Mesendoderm (in vitro differentiated cells): ENCODE measurements around the gene RTCA.
"Not testable (repeated sequence)": the region's sequence is repeated elsewhere in the genome, so short reads cannot be mapped to it uniquely, and the experiment has no call there.

Experiments
- DNase-seq: peaks from one replicate; pipeline ENCODE4 v3.0.0; 2013
- H2AK5ac ChIP-seq: 2 replicates; pipeline ENCODE4 v1.6.1; 2013; ENCODE audit warnings: low read length, inconsistent platforms
- H2BK120ac ChIP-seq: 2 replicates; pipeline ENCODE4 v1.6.1; 2013; ENCODE audit warnings: low read depth, mild to moderate bottlenecking, low read length, moderate library complexity, mixed read lengths
- H2BK15ac ChIP-seq: replicated peaks from 2 replicates; pipeline ENCODE4 v1.6.1; 2013; ENCODE audit warnings: low read depth, mild to moderate bottlenecking, moderate library complexity
- H2BK5ac ChIP-seq: 2 replicates; pipeline ENCODE4 v1.6.1; 2013; ENCODE audit warnings: low read length, inconsistent platforms
- H3K18ac ChIP-seq: 2 replicates; pipeline ENCODE4 v1.6.1; 2013; ENCODE audit warnings: mild to moderate bottlenecking, low read length, mixed read lengths
- H3K23ac ChIP-seq: one replicate; pipeline ENCODE4 v1.6.1; 2013; ENCODE audit warnings: low read length
- H3K27ac ChIP-seq: 2 replicates; pipeline ENCODE4 v1.5.1; 2013; ENCODE audit warnings: low read depth, mild to moderate bottlenecking, inconsistent platforms, low read length, moderate library complexity
- H3K27me3 ChIP-seq: 2 replicates; pipeline ENCODE4 v1.6.1; 2013; ENCODE audit warnings: low read length, control low read depth, mild to moderate bottlenecking, inconsistent platforms; ENCODE audit not compliant: insufficient read depth, poor library complexity
- H3K36me3 ChIP-seq: 2 replicates; pipeline ENCODE4 v1.6.1; 2013; ENCODE audit warnings: low read length, inconsistent platforms; ENCODE audit not compliant: control insufficient read depth, insufficient read depth
- H3K4ac ChIP-seq: one replicate; pipeline ENCODE4 v1.6.1; 2013; ENCODE audit warnings: low read depth, mild to moderate bottlenecking, low read length, moderate library complexity
- H3K4me1 ChIP-seq: 2 replicates; pipeline ENCODE4 v1.6.1; 2013; ENCODE audit warnings: low read depth, low read length, inconsistent platforms; ENCODE audit not compliant: control insufficient read depth
- H3K4me2 ChIP-seq: 2 replicates; pipeline ENCODE4 v1.6.1; 2013; ENCODE audit warnings: low read length
- H3K4me3 ChIP-seq: 2 replicates; pipeline ENCODE4 v1.5.1; 2013; ENCODE audit warnings: mild to moderate bottlenecking, low read length
- H3K56ac ChIP-seq: one replicate; pipeline ENCODE4 v1.6.1; 2013; ENCODE audit warnings: low read length
- H3K79me1 ChIP-seq: 2 replicates; pipeline ENCODE4 v1.6.1; 2013; ENCODE audit warnings: low read length, inconsistent platforms
- H3K79me2 ChIP-seq: 2 replicates; pipeline ENCODE4 v1.6.1; 2013; ENCODE audit warnings: mild to moderate bottlenecking, low read length; ENCODE audit not compliant: control insufficient read depth, insufficient read depth
- H3K9ac ChIP-seq: 2 replicates; pipeline ENCODE4 v1.6.1; 2013; ENCODE audit warnings: low read length, inconsistent platforms
- H4K5ac ChIP-seq: one replicate; pipeline ENCODE4 v1.6.1; 2013; ENCODE audit warnings: low read length
- H4K8ac ChIP-seq: one replicate; pipeline ENCODE4 v1.6.1; 2013; ENCODE audit warnings: low read depth, mild to moderate bottlenecking, control low read depth, low read length, moderate library complexity
- WGBS: extraction: QIAGEN DNeasy Blood & Tissue Kit; methylation state at CpG from one replicate; pipeline ENCODE4 v1.1.7; 2013; ENCODE audit warnings: low lambda C conversion rate, missing lambda C conversion rate; ENCODE audit not compliant: insufficient coverage; ENCODE audit errors: extremely low coverage; 5-methylcytosine and 5-hydroxymethylcytosine counted together

Gene RTCA

GRCh38 chr1:100229681-100230443, 36.2 kb upstream of the RTCA start:
- H3K4me2 ChIP-seq: no peak overlapping the region
- WGBS: no CpG with 5 or more reads among the region's 4 CpGs
- H3K27ac ChIP-seq: no peak overlapping the region
- H2BK5ac ChIP-seq: no peak overlapping the region
- H3K9ac ChIP-seq: no peak overlapping the region
- H3K18ac ChIP-seq: no peak overlapping the region
- no peaks in the 10 kb centered on the region for H3K36me3 ChIP-seq
- no peak overlapping the region for H3K23ac ChIP-seq
- H4K8ac ChIP-seq: no peak overlapping the region
- H3K56ac ChIP-seq: no peak overlapping the region
- no peak overlapping the region for H3K4ac ChIP-seq
- no peaks in the 10 kb centered on the region for H3K79me2 ChIP-seq
- no peaks in the 10 kb centered on the region for H3K27me3 ChIP-seq
- no peaks in the 10 kb centered on the region for H3K79me1 ChIP-seq
- DNase-seq: peak; percentile 1
- H2BK15ac ChIP-seq: no peak overlapping the region
- no peak overlapping the region for H4K5ac ChIP-seq
- no peak overlapping the region for H2AK5ac ChIP-seq
- H3K4me3 ChIP-seq: no peak overlapping the region
- H3K4me1 ChIP-seq: no peaks in the 10 kb centered on the region
- H2BK120ac ChIP-seq: no peak overlapping the region

GRCh38 chr1:100230765-100231164, 35.3 kb upstream of the RTCA start:
- Histone ChIP-seq H3K4me1 (no peaks in the 10 kb centered on the region), H3K27me3 (no peaks in the 10 kb centered on the region), H2BK120ac (no peak overlapping the region), H2AK5ac (no peak overlapping the region), H3K9ac (no peak overlapping the region), H3K18ac (no peak overlapping the region), H2BK5ac (no peak overlapping the region), H3K4me2 (no peak overlapping the region), H3K4ac (no peak overlapping the region), H3K27ac (no peak overlapping the region), H4K8ac (no peak overlapping the region), H3K79me2 (no peaks in the 10 kb centered on the region), H4K5ac (no peak overlapping the region), H3K79me1 (no peaks in the 10 kb centered on the region), H3K56ac (no peak overlapping the region), H2BK15ac (no peak overlapping the region), H3K36me3 (no peaks in the 10 kb centered on the region), H3K4me3 (no peak overlapping the region), H3K23ac (no peak overlapping the region)
- WGBS: no CpG with 5 or more reads among the region's 2 CpGs
- DNase-seq: no peak

DNA sequence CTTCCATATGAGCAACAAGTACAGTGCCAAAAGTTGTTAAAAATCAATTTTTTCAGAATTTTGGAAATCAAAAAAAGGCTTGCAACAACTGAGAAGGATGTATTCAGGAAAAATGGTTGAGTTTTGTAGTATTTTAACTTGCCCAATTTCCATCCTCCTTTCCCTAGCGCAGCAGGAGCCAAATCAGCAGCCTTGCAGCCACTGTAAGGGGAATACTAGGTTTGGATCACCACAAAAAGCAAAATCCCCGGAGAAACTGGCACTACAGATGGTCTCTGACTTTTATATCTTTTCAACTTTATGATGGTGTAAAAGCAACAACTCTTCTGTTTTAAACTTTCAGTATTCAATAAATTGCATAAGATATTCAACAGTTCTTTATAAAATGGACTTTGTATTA, 34.3 kb upstream of the RTCA start:
- WGBS: no CpG with 5 or more reads among the region's 2 CpGs
- Histone ChIP-seq H3K18ac (no peak overlapping the region), H3K4me3 (no peak overlapping the region), H2BK15ac (no peak overlapping the region), H3K4ac (no peak overlapping the region), H2BK120ac (no peak overlapping the region), H3K36me3 (no peaks in the 10 kb centered on the region), H3K27ac (no peak overlapping the region), H3K27me3 (no peaks in the 10 kb centered on the region), H3K4me2 (no peak overlapping the region), H2BK5ac (no peak overlapping the region), H3K23ac (no peak overlapping the region), H3K9ac (no peak overlapping the region), H3K79me2 (no peaks in the 10 kb centered on the region), H3K4me1 (no peaks in the 10 kb centered on the region), H4K5ac (no peak overlapping the region), H4K8ac (no peak overlapping the region), H3K79me1 (no peaks in the 10 kb centered on the region), H3K56ac (no peak overlapping the region), H2AK5ac (no peak overlapping the region)
- no peak for DNase-seq

DNA sequence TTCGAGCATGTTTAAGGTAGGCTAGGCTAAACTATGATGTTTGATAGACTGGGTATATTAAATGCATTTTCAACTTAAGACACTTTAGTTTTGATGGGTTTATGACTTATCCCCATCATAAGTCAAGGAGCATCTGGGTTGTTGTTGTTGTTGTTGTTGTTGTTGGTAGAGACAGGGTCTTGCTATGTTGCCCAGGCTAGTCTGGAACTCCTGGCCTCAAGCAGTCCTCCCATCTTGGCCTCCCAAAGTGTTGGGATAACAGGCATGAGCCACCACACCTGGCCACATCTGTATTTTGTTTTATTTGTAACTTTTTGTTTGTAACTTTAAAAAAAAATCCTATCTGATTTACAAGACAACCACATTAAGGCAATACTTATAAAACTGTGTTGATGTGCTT, 33.9 kb upstream of the RTCA start:
- no peaks in the 10 kb centered on the region for H3K27me3 ChIP-seq
- no peak overlapping the region for H3K4me3 ChIP-seq
- no peaks in the 10 kb centered on the region for H3K79me1 ChIP-seq
- H2BK15ac ChIP-seq: no peak overlapping the region
- H3K79me2 ChIP-seq: no peaks in the 10 kb centered on the region
- no peak overlapping the region for H3K4me2 ChIP-seq
- no peak overlapping the region for H3K23ac ChIP-seq
- no peaks in the 10 kb centered on the region for H3K36me3 ChIP-seq
- H3K4ac ChIP-seq: no peak overlapping the region
- H2BK120ac ChIP-seq: no peak overlapping the region
- no peak overlapping the region for H2BK5ac ChIP-seq
- H3K18ac ChIP-seq: no peak overlapping the region
- H2AK5ac ChIP-seq: no peak overlapping the region
- WGBS: no CpG with 5 or more reads among the region's 1 CpG
- no peak overlapping the region for H3K27ac ChIP-seq
- no peak overlapping the region for H3K9ac ChIP-seq
- no peak overlapping the region for H3K56ac ChIP-seq
- no peaks in the 10 kb centered on the region for H3K4me1 ChIP-seq
- H4K8ac ChIP-seq: no peak overlapping the region
- no peak for DNase-seq
- H4K5ac ChIP-seq: no peak overlapping the region

DNA sequence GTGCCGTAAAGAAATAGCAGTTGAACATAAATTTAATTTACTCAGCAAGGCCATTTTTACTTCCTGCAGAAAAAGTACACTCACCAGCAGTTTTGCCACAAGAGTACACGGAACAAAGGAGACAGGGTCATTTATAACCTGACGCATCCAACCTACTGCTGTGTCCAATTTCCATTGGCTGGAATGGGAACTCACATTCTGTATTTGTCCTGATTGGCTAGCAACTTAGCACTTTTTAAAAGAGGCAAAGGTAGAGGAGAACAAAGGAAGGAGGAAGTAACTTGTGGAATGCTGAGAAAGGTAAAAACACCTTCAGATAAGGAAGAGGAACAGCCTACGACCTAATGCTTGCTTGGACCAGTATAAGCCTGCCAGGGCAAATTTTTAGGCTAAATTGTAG, 32.5 kb upstream of the RTCA start:
- H3K9ac ChIP-seq, H3K79me2 ChIP-seq, H2BK5ac ChIP-seq, H4K8ac ChIP-seq, H2BK15ac ChIP-seq, H3K27me3 ChIP-seq, H2BK120ac ChIP-seq, H3K27ac ChIP-seq, H3K4me3 ChIP-seq, H3K79me1 ChIP-seq, H2AK5ac ChIP-seq, H3K4me1 ChIP-seq, H3K4ac ChIP-seq, H3K36me3 ChIP-seq, H4K5ac ChIP-seq, H3K56ac ChIP-seq, H3K18ac ChIP-seq, H3K23ac ChIP-seq, H3K4me2 ChIP-seq: not testable (repeated sequence)
- no CpG with 5 or more reads among the region's 4 CpGs for WGBS
- DNase-seq: peak; percentile 9

GRCh38 chr1:100234432-100234831, 31.6 kb upstream of the RTCA start:
- H3K79me1 ChIP-seq: no peaks in the 10 kb centered on the region
- no CpG with 5 or more reads among the region's 1 CpG for WGBS
- no peak overlapping the region for H4K5ac ChIP-seq
- no peak overlapping the region for H3K4ac ChIP-seq
- no peak overlapping the region for H3K18ac ChIP-seq
- H3K4me2 ChIP-seq: no peak overlapping the region
- no peak overlapping the region for H2BK15ac ChIP-seq
- no peak overlapping the region for H3K27ac ChIP-seq
- H4K8ac ChIP-seq: no peak overlapping the region
- no peak overlapping the region for H2AK5ac ChIP-seq
- H3K23ac ChIP-seq: no peak overlapping the region
- no peak for DNase-seq
- no peak overlapping the region for H3K4me3 ChIP-seq
- H2BK120ac ChIP-seq: no peak overlapping the region
- no peaks in the 10 kb centered on the region for H3K79me2 ChIP-seq
- no peak overlapping the region for H3K56ac ChIP-seq
- H3K4me1 ChIP-seq: no peaks in the 10 kb centered on the region
- no peaks in the 10 kb centered on the region for H3K36me3 ChIP-seq
- H3K27me3 ChIP-seq: no peaks in the 10 kb centered on the region
- H2BK5ac ChIP-seq: no peak overlapping the region
- H3K9ac ChIP-seq: no peak overlapping the region
